HEK293 (cell line): Measurements from ENCODE around the gene PNLIPRP1.

ENCODE experiments used
- CTCF ChIA-PET: fragments of 350-600 bp; formaldehyde crosslinking; extraction: SDS; loops from one replicate; lab custom pipeline; 2021; ENCODE audit warnings: antibody characterized with exemption; lab: Yijun Ruan, JAX
- POLR2A ChIA-PET: fragments of 300-600 bp; formaldehyde crosslinking; extraction: SDS; loops from one replicate; lab custom pipeline; 2020; ENCODE audit warnings: antibody characterized with exemption, inconsistent platforms; lab: Yijun Ruan, JAX
- H3K27ac ChIP-seq: fragments of 200-500 bp; sonication (Bioruptor generic); 2 replicates; pipeline ENCODE4 v1.5.1; 2014; ENCODE audit warnings: low read depth, low read length, control low read depth, inconsistent platforms; ENCODE audit errors: extremely low read depth
- H3K36me3 ChIP-seq, 2 experiments: fragments of 200-500 bp in 1 of 2; sonication (Bioruptor generic) in 1 of 2; 1 replicate in 1 of 2; 2 replicates in 1 of 2; pipeline ENCODE4 v1.5.1; 2014 to 2017; ENCODE audit warnings: inconsistent platforms in 2 of 2, low read length in 2 of 2; ENCODE audit not compliant: control insufficient read depth in 2 of 2, insufficient read depth in 1 of 2
- H3K4me1 ChIP-seq: fragments of 200-500 bp; sonication (Bioruptor generic); 2 replicates; pipeline ENCODE4 v1.5.1; 2014; ENCODE audit warnings: mild to moderate bottlenecking, low read length, inconsistent platforms; ENCODE audit not compliant: control insufficient read depth, insufficient read depth
- H3K4me3 ChIP-seq: 2 replicates; pipeline ENCODE4 v1.5.1; 2011; ENCODE audit warnings: low read depth, mild to moderate bottlenecking, control low read depth, low read length, moderate library complexity
- H3K9me3 ChIP-seq: fragments of 200-500 bp; sonication (Bioruptor generic); 2 replicates; pipeline ENCODE4 v1.5.1; 2014; ENCODE audit warnings: low read depth, low read length, inconsistent platforms; ENCODE audit not compliant: control insufficient read depth, insufficient read depth
- EGR2 ChIP-seq: fragments of 450-650 bp; formaldehyde crosslinking; IDR thresholded peaks from 2 replicates; pipeline ENCODE4 v1.5.1; 2016; ENCODE audit warnings: low read depth, missing biosample characterization, missing genetic modification characterization
- IKZF3 ChIP-seq: fragments of 450-650 bp; IDR thresholded peaks from 2 replicates; pipeline ENCODE4 v1.5.0; 2018; ENCODE audit warnings: missing biosample characterization, mild to moderate bottlenecking, missing genetic modification characterization, moderate library complexity
- KLF1 ChIP-seq: fragments of 450-650 bp; formaldehyde crosslinking; IDR thresholded peaks from 2 replicates; pipeline ENCODE4 v1.5.1; 2016; ENCODE audit warnings: missing biosample characterization, missing genetic modification characterization
- KLF7 ChIP-seq: fragments of 450-650 bp; formaldehyde crosslinking; IDR thresholded peaks from 2 replicates; pipeline ENCODE4 v1.5.1; 2016; ENCODE audit warnings: missing biosample characterization, missing genetic modification characterization, borderline replicate concordance
- KLF8 ChIP-seq: fragments of 450-650 bp; formaldehyde crosslinking; IDR thresholded peaks from 2 replicates; pipeline ENCODE4 v1.5.1; 2016; ENCODE audit warnings: missing biosample characterization, missing genetic modification characterization
- MEIS1 ChIP-seq: sonication (generic); formaldehyde crosslinking; IDR thresholded peaks from 2 replicates; pipeline ENCODE4 v1.8.1; 2022; ENCODE audit warnings: missing genetic modification reagents, mild to moderate bottlenecking, borderline replicate concordance
- REPIN1 ChIP-seq: fragments of 450-650 bp; formaldehyde crosslinking; IDR thresholded peaks from 2 replicates; pipeline ENCODE4 v1.5.1; 2017; ENCODE audit warnings: missing biosample characterization, missing genetic modification characterization, low read depth
- SALL2 ChIP-seq: fragments of 450-650 bp; formaldehyde crosslinking; IDR thresholded peaks from 2 replicates; pipeline ENCODE4 v1.5.0; 2017; ENCODE audit warnings: missing biosample characterization, mild to moderate bottlenecking, missing genetic modification characterization, borderline replicate concordance
- SCRT2 ChIP-seq: fragments of 450-650 bp; formaldehyde crosslinking; IDR thresholded peaks from 2 replicates; pipeline ENCODE4 v1.5.1; 2016; ENCODE audit warnings: missing biosample characterization, missing genetic modification characterization
- ZBTB48 ChIP-seq: fragments of 450-650 bp; formaldehyde crosslinking; IDR thresholded peaks from 2 replicates; pipeline ENCODE4 v1.5.1; 2016; ENCODE audit warnings: missing biosample characterization, missing genetic modification characterization
- ZNF138 ChIP-seq: fragments of 450-650 bp; formaldehyde crosslinking; IDR thresholded peaks from 2 replicates; pipeline ENCODE4 v1.5.1; 2016; ENCODE audit warnings: missing biosample characterization, missing genetic modification characterization, borderline replicate concordance
- ZNF239 ChIP-seq: fragments of 450-650 bp; formaldehyde crosslinking; IDR thresholded peaks from 2 replicates; pipeline ENCODE4 v1.5.1; 2016; ENCODE audit warnings: missing biosample characterization, missing genetic modification characterization
- ZNF274 ChIP-seq, 2 experiments: fragments of 200-500 bp in 1 of 2; fragments of 450-650 bp in 1 of 2; sonication (Bioruptor generic) in 1 of 2; formaldehyde crosslinking in 1 of 2; IDR thresholded peaks; 2 replicates each; pipeline versions ENCODE4 v1.5.1 to v1.6.1; 2014 to 2016; ENCODE audit warnings: borderline replicate concordance in 1 of 2, inconsistent platforms in 1 of 2, low read length in 1 of 2, missing biosample characterization in 1 of 2, missing genetic modification characterization in 1 of 2
- ZNF311 ChIP-seq: fragments of 450-650 bp; formaldehyde crosslinking; IDR thresholded peaks from 2 replicates; pipeline ENCODE4 v1.5.1; 2017; ENCODE audit warnings: missing biosample characterization, missing genetic modification characterization, borderline replicate concordance
- ZNF335 ChIP-seq: fragments of 450-650 bp; formaldehyde crosslinking; conservative IDR thresholded peaks from 2 replicates; pipeline ENCODE4 v1.5.1; 2016; ENCODE audit warnings: missing biosample characterization, missing genetic modification characterization
- ZNF394 ChIP-seq: fragments of 450-650 bp; formaldehyde crosslinking; IDR thresholded peaks from 2 replicates; pipeline ENCODE4 v1.5.1; 2016; ENCODE audit warnings: missing biosample characterization, missing genetic modification characterization, mild to moderate bottlenecking, moderate library complexity, borderline replicate concordance
- ZNF544 ChIP-seq: fragments of 450-650 bp; formaldehyde crosslinking; IDR thresholded peaks from 2 replicates; pipeline ENCODE4 v1.5.0; 2017; ENCODE audit warnings: missing biosample characterization, missing genetic modification characterization
- ZNF561 ChIP-seq: fragments of 450-650 bp; IDR thresholded peaks from 2 replicates; pipeline ENCODE4 v1.5.1; 2018; ENCODE audit warnings: missing biosample characterization, missing genetic modification characterization, borderline replicate concordance
- ZNF571 ChIP-seq: fragments of 450-650 bp; formaldehyde crosslinking; IDR thresholded peaks from 2 replicates; pipeline ENCODE4 v1.5.0; 2017; ENCODE audit warnings: missing biosample characterization, missing genetic modification characterization
- ZNF626 ChIP-seq: fragments of 450-650 bp; sonication (Bioruptor Pico); formaldehyde crosslinking; IDR thresholded peaks from 2 replicates; pipeline ENCODE4 v1.5.1; 2018; ENCODE audit warnings: missing biosample characterization, missing genetic modification characterization, inconsistent platforms
- ZNF830 ChIP-seq: fragments of 450-650 bp; IDR thresholded peaks from 2 replicates; pipeline ENCODE4 v1.5.0; 2018; ENCODE audit warnings: missing biosample characterization, missing genetic modification characterization, low read depth, mild to moderate bottlenecking, moderate library complexity
- ZSCAN16 ChIP-seq: fragments of 450-650 bp; formaldehyde crosslinking; IDR thresholded peaks from 2 replicates; pipeline ENCODE4 v1.5.1; 2016; ENCODE audit warnings: missing biosample characterization, missing genetic modification characterization
- TF ChIP-seq, protein P1 (sequence below): fragments of 450-650 bp; formaldehyde crosslinking; IDR thresholded peaks from 2 replicates; pipeline ENCODE4; 2016; ENCODE audit warnings: missing biosample characterization, missing genetic modification characterization
- TF ChIP-seq, protein P2 (sequence below): fragments of 450-650 bp; formaldehyde crosslinking; IDR thresholded peaks from 2 replicates; pipeline ENCODE4 v1.5.1; 2016; ENCODE audit warnings: missing biosample characterization, missing genetic modification characterization
- TF ChIP-seq, protein P3 (sequence below): fragments of 450-650 bp; formaldehyde crosslinking; IDR thresholded peaks from 2 replicates; pipeline ENCODE4 v1.5.1; 2017; ENCODE audit warnings: missing biosample characterization, missing genetic modification characterization

Gene PNLIPRP1

DNA sequence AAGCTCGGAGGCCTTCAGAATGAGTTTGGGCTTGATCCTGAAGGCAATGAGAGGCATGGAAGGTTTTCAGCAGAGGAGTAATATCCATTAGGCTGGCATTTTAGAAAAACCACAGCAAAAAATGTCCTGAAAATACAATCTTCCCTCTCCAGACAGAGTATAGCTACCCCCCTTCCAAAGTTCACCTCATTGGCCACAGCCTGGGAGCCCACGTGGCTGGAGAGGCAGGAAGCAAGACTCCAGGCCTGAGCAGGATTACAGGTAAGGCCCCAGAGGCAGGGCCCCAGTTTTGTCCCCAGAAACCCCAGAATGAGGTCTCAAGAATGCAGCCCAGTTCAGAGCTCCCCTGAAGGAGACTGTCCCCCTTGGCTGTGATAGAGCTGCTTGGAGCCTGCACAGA is 5.3 kb downstream of the PNLIPRP1 start:
- Histone ChIP-seq H3K27ac (no peak overlapping the region), H3K4me1 (no peaks in the 10 kb centered on the region), H3K9me3 (no peaks in the 10 kb centered on the region), H3K36me3 (no peaks in the 10 kb centered on the region), H3K4me3 (no peak overlapping the region)
- ChIA-PET CTCF (interaction anchor here (0.8 kb wide), 1 partner anchor 192 kb away, joined by 3 read pairs; no protein-coding TSS in a partner anchor), POLR2A (no interaction called here)
- TF ChIP-seq KLF7 (tag by site-specific recombination) (no peak), KLF1 (tag by site-specific recombination) (no peak), ZNF311 (tag by site-specific recombination) (no peak), ZNF335 (tag by site-specific recombination) (no peak), ZNF571 (no peak), ZNF274 (IDR thresholded peaks at IDR 0.05; ENCODE audit: low read length) (no peak), ZNF274 (tag by site-specific recombination; IDR thresholded peaks at IDR 0.05; ENCODE audit: borderline replicate concordance) (no peak), REPIN1 (no peak), SALL2 (tag by site-specific recombination) (no peak), ZNF239 (tag by site-specific recombination) (no peak), MEIS1 (no peak), ZNF394 (tag by site-specific recombination) (no peak), ZNF626 (tag by site-specific recombination) (no peak)
- TF ChIP-seq, protein P1, sequence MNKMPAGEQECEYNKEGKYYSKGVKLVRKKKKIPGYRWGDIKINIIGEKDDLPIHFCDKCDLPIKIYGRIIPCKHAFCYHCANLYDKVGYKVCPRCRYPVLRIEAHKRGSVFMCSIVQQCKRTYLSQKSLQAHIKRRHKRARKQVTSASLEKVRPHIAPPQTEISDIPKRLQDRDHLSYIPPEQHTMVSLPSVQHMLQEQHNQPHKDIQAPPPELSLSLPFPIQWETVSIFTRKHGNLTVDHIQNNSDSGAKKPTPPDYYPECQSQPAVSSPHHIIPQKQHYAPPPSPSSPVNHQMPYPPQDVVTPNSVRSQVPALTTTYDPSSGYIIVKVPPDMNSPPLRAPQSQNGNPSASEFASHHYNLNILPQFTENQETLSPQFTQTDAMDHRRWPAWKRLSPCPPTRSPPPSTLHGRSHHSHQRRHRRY (tag by site-specific recombination) = no peak
- TF ChIP-seq, protein P2, sequence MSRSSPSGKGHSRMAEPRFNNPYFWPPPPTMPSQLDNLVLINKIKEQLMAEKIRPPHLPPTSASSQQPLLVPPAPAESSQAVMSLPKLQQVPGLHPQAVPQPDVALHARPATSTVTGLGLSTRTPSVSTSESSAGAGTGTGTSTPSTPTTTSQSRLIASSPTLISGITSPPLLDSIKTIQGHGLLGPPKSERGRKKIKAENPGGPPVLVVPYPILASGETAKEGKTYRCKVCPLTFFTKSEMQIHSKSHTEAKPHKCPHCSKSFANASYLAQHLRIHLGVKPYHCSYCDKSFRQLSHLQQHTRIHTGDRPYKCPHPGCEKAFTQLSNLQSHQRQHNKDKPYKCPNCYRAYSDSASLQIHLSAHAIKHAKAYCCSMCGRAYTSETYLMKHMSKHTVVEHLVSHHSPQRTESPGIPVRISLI (tag by site-specific recombination) = no peak
- TF ChIP-seq, protein P3, sequence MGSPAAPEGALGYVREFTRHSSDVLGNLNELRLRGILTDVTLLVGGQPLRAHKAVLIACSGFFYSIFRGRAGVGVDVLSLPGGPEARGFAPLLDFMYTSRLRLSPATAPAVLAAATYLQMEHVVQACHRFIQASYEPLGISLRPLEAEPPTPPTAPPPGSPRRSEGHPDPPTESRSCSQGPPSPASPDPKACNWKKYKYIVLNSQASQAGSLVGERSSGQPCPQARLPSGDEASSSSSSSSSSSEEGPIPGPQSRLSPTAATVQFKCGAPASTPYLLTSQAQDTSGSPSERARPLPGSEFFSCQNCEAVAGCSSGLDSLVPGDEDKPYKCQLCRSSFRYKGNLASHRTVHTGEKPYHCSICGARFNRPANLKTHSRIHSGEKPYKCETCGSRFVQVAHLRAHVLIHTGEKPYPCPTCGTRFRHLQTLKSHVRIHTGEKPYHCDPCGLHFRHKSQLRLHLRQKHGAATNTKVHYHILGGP (tag by site-specific recombination) = no peak
- TF ChIP-seq, all 188 proteins: peak for 0

DNA sequence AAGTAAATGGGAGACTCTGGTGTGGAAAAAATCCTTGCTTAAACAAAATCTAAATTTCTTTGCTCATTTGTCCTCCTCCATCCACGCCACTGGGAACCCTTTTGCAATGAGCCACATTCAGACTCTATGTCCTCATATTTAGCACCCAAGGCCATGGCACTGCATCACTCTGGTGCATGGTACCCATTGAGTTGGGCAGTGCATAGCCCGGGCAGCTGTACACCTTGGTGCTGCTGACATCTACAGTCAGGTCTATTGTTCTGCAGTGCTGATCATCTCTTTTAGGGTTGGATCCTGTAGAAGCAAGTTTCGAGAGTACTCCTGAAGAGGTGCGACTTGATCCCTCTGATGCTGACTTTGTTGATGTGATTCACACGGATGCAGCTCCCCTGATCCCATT is 6.8 kb downstream of the PNLIPRP1 start:
- Histone ChIP-seq H3K4me3 (no peak overlapping the region), H3K27ac (no peak overlapping the region), H3K36me3 (peaks cover 0 to under 1% of the 10 kb centered on the region in 2 experiments; a peak in 1 of 3 replicates), H3K4me1 (no peaks in the 10 kb centered on the region), H3K9me3 (no peaks in the 10 kb centered on the region)
- ChIA-PET CTCF (no interaction called here), POLR2A (no interaction called here)
- TF ChIP-seq ZBTB48 (tag by site-specific recombination) = no peak
- TF ChIP-seq ZNF830 (tag by site-specific recombination) = no peak
- TF ChIP-seq KLF7 (tag by site-specific recombination) = no peak
- no peak for TF ChIP-seq IKZF3 (tag by site-specific recombination)
- no peak for TF ChIP-seq ZSCAN16 (tag by site-specific recombination)
- TF ChIP-seq ZNF561 (tag by site-specific recombination) = no peak
- no peak for TF ChIP-seq KLF8 (tag by site-specific recombination)
- TF ChIP-seq SCRT2 = no peak
- no peak for TF ChIP-seq ZNF544 (tag by site-specific recombination)
- no peak for TF ChIP-seq ZNF138
- TF ChIP-seq EGR2 (tag by site-specific recombination) = no peak
